Left renal pelvis (tissue), 4 donors: ENCODE results near the gene ITIH4. TPM values are rescaled to one million over a fixed set of nuclear protein-coding genes. Genes with fewer than 3 reads are reported as not detected.

ENCODE experiments used
- DNase-seq, 4 donors: peaks; one replicate each; pipeline ENCODE4 v3.0.0-alpha.2; 2013; ENCODE audit warnings: low read depth in 4 of 4, low spot score in 3 of 4
- polyA plus RNA-seq, 4 donors: library from polyadenylated mRNA; unstranded; fragments of 120-200 nt; gene quantifications; one replicate each; pipeline ENCODE4 v1.2.1, GENCODE V29; 2013; ENCODE audit not compliant: insufficient read length in 4 of 4

ITIH4 gene
- 1 to 10 TPM; 2.9 to 9.8 (median 5.6) TPM for polyA plus RNA-seq

DNA sequence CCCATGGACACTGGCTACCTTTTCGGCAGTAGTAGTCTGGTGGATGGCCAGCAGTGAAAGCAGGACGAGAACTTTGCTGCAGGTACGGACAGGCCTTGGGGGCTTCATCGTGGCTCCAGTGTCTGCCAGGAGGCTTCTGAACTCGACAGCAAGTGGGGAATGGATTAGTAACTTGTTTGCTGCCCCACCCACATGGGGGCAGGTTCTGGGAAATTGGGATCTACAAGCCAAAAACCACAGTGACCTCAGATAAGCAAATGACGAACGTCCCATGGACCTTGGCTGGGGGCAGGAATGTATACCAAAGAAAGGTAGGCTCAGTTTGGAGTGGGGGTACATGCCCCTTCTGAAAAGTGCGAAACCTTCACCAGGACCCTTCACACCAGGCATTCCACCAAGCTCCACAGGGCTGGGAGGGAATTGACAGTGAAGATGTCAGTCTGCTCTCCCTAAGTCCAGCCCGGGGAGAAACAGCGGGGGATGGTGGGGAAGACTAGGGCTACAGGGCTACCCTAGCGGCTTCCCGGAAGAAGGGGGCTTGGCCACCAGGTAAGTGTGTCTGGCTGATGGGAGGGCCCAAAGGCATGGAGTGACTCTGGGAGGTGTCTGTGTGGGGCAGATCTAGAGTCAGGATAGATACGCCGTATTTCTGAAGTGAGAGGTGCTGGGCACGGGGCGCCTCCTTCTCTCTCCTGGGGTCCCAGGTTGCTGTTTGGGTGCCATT is at the start of gene ITIH4:
Gene ITIH4, minus strand, starts transcription at position 138 of the 724 bp plus-strand sequence. Its CDS starts 30 bp downstream, at position 108.
- DNase-seq, result no peak

DNA sequence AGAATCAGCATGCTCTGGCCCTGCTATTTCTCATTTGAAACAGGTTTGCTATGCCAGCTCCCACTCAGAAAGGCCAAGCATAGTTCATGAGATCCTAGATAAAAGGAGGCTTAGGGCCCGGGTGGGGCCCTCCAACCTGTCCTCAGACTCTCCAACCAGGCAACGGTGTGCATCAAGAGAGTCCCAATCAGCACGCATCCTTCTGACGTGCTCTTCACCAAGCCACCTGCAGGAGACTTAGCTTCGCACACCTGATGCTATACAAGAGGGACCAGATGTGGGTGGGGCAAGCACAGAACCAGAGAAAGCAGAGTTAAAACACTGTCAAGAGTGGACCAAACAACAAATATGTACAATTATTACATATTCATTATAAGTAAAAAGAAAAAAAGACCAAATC is 49.6 kb upstream of the ITIH4 start:
- DNase-seq, result no peak

DNA sequence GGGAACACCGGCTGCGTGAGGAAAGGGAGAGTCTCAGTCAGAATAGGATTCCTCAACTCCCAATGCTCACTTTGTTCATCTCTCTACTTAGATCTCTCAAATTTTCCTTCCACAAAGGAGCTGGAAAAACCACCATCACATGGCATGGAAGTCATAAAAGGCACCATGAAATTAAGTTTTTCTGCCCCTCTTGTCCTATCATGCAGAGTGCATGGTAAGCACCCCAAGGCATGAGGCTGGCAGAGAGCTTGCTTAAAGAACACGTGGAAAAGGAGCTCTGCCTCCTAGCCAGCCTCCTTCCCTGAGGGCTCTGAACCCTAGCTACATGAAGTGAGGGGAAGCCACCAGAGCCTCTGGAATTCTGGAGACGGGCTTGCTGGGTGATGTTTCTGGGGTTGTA is 49.1 kb upstream of the ITIH4 start:
- DNase-seq, result no peak

DNA sequence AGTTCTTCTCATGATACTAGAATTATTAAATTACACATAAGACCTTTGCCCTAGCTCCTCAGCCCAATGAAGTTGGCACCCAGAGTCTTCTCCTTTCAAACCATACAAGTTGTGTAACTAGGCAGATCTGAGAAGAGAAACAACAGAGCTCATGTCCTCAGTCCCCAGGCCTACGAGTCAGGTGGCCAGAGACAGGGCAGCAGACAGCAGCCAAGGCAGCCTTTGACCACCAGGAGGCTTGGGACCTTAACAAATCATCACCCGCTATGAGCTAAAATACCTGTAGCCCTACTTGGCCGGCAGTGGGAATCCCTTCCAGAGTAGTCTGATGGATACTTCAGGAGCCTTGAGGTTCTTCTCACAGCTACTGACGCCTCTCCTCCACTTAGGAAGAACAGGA is 48.6 kb upstream of the ITIH4 start:
- DNase-seq, result no peak

DNA sequence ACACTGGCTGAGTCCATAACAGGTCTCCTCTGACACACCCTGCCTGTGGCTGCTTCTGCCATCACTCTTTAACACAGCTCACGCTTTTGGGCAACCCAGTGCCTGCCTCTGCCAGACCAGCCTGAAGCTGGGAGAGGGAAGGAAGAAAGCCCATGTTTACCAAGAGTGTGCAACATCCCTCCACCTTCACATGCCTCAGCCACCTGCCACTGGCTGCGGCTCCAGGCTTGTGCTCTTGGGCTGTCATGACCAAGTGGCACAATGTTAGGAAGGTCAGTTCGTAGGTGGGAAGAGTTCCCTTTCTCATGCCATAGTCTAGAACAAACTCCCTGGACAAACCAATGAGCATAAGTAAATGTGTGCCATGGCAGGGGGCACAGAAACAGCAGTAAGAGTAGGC is 46.6 kb upstream of the ITIH4 start:
- no peak for DNase-seq

DNA sequence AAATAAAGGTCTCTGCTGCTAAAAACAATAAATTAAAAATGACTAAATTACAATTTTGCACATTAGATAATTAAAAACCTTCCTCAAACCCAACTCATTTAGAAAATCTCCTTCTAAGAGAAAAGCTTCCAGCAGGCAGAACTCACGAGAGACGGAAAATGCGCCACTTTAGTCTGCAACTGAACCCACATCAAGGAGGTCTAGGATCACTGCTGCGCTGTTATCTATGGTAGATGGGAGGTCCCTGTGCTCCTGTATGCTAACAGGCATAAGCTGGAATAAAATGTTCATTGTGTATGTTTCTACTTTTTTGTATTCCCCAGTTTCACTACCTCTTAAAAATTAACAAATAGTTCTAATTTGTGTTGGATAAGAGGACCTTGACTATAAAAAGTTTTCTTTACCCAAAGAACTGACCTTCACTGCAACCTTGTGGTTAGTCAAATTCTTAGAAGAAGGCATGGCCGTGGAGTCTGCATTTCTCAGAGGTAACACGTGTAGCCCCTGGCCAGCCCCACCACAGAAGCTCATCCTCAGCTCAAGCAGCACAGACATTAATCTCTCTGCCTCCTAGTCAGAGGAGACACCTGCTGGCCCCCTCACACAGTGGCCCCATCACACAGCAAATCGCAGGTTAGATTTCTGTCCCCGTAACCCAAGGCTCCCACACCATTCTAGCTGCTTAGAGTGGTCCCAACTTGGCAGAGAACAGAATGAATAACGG is 44.6 kb upstream of the ITIH4 start:
- no peak for DNase-seq

DNA sequence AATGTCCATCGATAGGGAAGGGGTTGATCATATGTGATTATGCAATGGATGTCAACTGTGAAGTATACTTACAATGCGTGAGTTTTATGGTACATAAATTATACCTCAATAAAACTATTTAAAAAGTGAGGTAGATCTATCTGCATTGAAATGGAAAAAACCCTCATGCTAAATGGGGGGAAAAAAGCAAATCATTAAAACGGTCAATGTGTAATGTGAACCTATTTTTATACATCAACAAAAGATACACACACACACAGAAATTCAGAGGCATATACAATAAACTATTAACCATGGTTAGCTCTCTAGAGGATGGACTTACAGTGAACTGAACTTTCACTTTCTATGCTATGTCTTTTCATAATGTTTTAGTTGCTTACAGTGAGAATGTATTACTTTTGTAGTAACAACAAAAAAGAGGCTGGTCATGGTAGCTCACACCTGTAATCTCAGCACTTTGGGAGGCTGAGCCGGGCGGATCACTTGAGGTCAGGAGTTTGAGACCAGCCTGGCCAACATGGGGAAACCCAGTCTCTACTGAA is 43.8 kb upstream of the ITIH4 start:
- DNase-seq, result no peak

DNA sequence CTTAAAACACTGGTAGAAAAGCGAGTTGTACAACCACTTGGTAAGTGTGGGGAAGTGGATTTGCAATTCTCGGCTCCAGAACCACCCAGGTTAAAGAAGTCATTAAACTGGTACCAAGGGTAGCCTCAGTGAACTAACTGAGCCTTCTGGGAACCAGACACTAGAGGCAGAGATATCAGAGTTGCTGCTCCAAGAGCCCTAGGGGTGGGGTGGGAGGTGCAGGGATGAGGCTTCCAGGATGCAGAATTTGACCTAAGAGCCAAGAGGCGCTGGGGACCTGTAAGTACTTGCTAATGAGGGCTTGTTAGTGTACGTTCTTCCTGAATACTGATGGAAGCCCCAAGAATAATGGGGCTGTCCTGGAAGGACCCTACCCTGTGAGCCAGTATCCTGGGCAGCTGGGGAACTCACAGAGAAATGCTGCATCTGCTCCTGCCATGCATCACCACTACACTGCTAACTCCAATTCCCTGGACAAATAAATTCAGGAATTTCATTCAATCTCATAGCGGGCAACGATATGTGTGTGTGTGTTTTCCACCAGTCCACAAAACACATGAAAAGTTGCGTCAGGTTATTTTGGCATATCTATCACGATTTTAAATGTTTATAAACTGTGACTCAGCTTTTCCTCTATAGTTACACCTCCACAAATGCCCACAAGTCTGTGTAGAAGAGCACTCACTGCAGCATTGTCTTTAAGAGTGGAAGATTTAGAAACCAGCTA is 43.1 kb upstream of the ITIH4 start:
- DNase-seq, result no peak

DNA sequence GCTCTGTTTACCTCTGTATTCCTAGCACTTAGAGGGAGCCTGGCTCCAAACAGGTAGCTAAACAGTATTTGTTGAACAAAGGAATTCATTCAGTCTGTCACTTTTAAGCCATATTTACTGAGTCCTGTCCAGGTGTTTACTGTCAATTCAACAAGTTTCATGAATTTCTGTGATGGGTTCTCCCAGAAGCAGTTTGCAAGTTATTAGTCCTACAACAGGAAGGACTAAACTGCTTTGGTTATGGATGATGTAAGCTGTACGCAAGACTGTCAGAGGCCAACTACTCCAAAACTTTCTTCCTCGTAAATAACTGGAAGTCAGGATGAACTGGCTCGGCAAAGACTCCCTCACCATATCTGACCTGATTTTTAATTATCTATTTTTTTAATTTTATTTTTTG is 41.8 kb upstream of the ITIH4 start:
- DNase-seq, result no peak

DNA sequence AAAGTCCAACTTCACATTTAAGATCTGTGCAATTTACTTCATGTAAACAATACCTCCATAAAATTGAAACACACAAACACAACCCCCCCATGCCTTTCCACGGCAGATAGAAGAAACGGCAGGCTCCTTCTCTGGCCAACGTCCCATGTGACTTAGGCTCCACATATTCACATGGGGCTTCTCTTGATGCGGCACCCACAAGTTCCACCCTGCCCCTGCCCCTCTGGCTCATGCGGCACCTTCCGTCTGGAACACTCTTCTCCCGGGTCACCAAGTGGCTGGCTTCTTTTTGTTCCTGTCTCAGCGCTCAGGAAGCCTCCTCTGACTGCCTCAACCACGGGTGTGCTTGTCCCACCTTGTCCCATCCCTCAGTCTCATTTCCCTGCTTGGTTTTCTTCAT is 41.3 kb upstream of the ITIH4 start:
- DNase-seq, result no peak

DNA sequence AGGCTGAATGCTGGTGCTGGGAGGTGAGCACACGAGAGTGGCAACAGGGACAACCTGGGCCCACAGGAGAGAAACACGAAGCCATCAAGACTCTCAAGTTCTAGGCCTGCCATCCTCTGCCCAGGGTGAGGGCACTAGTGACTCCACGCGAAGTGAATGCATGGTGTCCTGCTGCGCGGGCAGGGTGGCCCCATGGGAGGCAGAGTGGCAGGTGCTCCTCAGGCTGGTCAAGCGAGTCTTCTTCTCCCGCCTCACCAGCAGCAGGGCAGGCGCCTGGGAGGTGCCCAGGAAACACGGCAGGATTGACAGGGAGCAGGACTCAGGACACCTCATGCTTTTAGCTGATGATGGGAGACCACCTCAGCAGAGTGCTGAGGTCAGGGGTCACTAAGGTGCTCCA is 40.0 kb upstream of the ITIH4 start:
- DNase-seq, result no peak

DNA sequence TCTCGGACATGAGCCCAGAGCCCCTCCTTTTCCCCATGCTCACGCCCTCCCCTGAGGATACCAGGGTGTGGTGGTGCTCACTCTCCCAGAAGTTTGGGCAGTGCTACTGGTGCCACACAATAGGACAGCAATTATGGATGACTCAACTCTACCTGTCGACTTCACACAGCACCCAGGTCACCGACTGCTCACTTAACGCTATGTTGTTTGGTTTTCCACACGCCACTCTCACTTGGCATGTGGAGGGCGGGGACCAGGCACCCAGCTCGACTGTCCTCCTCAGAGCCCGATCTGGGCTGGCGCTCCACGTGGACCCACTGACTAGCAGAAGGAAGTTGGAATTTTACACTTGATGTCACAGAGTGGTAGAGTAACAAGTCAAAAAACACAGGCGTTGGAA is 36.0 kb upstream of the ITIH4 start:
- no peak for DNase-seq

DNA sequence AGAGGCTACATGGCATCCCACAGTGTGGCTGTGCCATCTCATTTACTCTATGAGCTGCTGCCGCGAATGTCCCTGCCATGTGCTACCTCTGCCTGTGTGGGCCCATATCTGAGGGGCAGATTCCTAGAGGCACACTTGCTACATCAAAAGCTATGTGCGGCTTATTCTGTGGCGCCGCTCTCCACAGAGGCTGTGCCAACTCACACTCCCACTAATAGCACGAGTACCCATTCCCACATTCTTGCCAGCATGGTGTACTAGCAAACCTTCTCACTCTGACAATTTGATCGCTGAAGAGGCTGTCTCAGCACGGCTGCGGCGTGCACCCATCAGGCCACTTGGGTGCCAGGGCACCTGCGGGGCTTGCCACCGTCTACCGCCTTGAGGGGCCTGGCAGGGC is 35.5 kb upstream of the ITIH4 start:
- DNase-seq, result no peak

DNA sequence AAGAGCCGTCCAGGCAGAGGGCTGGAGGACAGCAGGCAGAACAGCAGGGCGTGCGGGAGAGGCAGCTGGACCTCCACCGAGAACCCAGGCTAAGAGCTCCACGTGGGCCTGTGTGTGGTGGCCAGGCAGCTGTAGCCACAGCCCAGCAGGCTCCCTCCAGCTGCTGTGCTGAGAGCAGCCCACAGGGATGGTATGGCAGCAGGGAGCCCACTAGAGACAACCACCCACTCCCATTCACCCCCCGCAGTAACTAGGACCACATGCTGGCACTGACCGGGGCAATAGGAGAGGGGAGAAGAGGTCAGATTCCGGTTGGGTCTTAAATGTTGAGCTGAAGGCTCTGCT is 29.9 kb upstream of the ITIH4 start:
- no peak for DNase-seq

DNA sequence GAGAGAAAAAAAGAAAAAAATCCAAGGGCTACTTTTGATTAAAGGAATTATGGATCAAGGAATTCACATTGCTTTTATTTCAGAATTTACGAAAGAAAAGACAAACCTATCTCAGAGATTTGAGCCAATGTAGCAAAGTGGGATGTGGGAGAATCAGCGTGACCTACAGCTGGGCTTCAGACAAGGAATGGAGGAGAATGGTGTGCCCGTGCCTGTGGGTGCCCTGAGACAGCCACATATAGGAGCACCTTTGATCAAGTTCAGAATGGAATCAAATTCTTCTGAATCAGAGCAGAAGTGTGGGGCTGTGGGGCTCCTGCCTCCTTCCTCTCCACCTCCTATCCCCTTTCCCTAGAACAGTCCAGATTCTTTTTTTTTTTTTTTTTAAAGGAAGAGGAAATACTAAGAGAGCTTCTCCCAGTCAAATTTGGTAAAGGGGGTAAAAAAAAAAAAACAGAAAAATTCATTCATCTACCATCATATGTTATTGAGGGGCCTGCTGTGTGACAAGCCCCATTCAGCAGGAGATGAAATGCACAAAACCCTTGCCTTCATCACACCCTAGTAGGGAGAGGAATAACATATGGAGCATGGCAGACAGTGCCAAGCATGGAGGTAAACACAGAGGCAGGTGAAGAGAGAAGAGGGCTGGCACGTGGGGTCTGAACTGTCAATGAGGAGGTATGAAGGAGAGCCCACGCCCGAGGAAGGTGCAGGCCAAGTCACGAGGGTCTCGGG is 29.4 kb upstream of the ITIH4 start:
- DNase-seq, result no peak

DNA sequence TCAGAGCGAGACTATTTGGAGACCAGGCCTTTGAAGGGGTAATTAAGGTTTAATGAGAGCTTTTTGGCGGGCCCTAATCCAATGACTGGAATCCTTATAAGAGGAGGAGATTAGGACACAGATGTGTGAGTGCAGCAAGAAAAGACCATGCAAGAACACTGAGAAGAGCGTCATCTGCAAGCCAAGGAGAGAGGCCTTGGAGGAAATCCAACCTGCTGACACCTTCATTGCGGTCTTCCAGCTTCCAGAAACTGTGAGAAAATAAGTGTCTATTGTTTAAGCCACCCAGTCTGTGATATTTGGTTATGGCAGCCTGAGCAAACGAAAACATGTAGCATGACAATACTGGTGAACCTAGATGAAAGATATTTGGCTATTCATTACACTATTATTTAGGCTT is 27.4 kb upstream of the ITIH4 start:
- no peak for DNase-seq

DNA sequence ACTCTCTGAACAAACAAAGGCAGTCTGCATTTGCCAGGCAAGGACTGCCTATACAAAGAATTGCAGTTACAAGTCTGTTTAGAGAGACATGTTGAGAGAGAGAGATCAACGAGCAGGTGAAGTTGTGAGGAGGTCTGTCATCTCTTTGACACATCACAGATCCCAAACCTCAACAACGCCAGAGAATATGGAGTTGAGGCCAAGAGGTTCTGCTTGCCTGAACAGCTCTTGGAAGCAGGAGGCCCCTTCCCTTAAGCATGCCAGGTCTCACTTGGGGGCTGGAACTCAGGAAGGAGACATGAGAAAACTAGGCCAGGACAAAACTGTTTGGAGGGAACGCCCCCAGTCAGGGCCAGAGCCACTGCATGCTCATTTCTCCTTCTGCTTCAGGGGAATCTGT is 26.7 kb upstream of the ITIH4 start:
- no peak for DNase-seq

DNA sequence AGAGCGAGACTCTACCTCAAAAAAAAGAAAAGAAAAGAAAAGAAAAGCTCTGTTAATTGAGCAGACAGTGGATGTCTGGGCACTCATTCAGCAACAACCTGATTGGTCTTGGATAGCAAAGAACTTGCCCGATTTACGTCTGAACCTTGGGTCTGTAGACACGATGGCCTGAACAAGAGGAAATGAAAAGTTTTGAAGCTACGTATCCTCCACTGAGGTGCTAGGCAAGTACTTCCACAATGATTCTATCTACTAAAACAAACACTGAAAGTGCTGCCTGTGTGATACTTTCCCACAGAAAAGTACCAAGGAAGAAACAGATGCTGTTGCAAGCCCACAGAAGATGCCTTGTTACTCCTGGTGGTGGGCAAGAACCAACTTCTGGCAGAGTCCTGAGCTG is 26.2 kb upstream of the ITIH4 start:
- no peak for DNase-seq

DNA sequence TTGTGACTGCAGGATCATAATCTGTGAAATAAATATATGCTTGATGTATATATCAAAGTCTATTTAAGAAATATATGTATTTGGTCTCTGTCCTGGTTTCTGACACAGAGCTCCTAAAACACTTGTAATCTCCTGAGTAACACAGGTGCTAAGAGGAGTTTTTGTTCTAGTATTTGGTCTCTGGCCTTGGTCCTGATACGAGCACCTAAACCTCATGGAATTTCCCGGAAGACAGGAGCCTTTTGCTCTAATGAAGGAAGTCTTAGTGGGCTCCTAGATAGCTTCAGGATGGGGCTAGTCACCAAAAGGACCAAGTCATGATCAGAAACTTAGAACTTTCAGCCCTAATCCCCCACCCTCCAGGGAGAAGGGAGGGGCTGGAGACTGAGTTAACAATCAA is 23.5 kb upstream of the ITIH4 start:
- no peak for DNase-seq

DNA sequence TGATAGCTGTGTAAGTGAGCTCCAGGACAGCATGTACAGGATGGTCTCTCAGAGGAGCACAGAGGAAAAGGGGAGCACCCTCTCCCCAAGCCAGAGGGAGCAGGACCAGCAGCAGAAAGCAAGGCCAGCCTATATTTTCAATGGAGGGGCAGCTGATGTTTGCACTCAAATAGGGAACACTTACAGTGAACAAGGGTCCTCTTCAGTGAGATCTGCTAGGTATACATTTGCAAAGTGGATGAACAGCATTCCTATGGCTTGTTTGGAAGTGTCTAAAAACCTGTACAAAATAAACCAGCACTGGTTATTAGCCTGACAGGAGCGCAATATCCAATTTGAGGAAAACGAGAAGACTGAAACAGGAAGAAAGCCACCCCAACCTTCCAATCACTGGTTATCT is 21.9 kb upstream of the ITIH4 start:
- DNase-seq, result no peak

DNA sequence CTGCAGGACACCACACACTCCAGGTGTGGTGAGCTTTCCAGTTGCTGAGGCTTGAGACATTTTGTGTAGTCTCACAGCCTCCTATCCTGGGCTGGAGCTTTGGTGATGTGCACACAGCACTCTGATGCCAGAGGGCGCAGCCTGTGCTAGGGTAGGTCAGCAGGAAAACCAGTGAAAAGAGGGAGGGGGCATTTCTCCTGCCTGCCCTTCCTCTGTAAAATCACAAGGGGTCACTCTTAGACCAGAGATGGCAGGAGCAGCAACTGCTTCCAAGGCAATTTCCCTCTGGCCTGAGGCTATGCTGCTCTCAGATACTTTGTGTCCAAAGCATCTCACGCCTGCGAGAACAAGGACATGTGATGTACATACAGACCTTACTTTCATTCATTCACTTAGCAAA is 20.9 kb upstream of the ITIH4 start:
- DNase-seq, result no peak
